HG03565 (cell line): Measurements from ENCODE around the gene GPR68.
"Not testable (repeated sequence)": the region's sequence is repeated elsewhere in the genome, so short reads cannot be mapped to it uniquely, and the experiment has no call there.

Source experiments
- ATAC-seq: cut with Tn5 transposase; IDR thresholded peaks from one replicate; pipeline ENCODE4 v1.9.1; 2021; ENCODE audit warnings: mild to moderate bottlenecking, moderate library complexity; ENCODE audit not compliant: unreplicated experiment

Gene GPR68

GRCh38 chr14:91200802-91201201, 43.7 kb downstream of the GPR68 start:
- not testable (repeated sequence) for ATAC-seq

GRCh38 chr14:91197631-91198030, 46.9 kb downstream of the GPR68 start:
- ATAC-seq, result no peak

- no peak for ATAC-seq
Observed at GRCh38 chr14:91195881-91196280, 48.6 kb downstream of the GPR68 start.

- no peak for ATAC-seq
Observed at GRCh38 chr14:91193069-91193468, 51.4 kb downstream of the GPR68 start.

- no peak for ATAC-seq
Observed at GRCh38 chr14:91190853-91191252, 53.7 kb downstream of the GPR68 start.

GRCh38 chr14:91187271-91187670, 57.2 kb downstream of the GPR68 start:
- ATAC-seq, result no peak

- no peak for ATAC-seq
Observed at GRCh38 chr14:91186515-91187066, 57.9 kb downstream of the GPR68 start.

- ATAC-seq, result no peak
Observed at GRCh38 chr14:91185721-91186120, 58.8 kb downstream of the GPR68 start.

GRCh38 chr14:91184559-91184958, 59.9 kb downstream of the GPR68 start:
- ATAC-seq, result no peak

- not testable (repeated sequence) for ATAC-seq
Observed at GRCh38 chr14:91182753-91183152, 61.8 kb downstream of the GPR68 start.
